CD14-positive monocyte (primary cell): Measurements from ENCODE around the gene NDE1. TPM values are rescaled to one million over a fixed set of nuclear protein-coding genes. Genes with fewer than 3 reads are reported as not detected.

Source experiments
- DNase-seq, 3 donors: peaks; one replicate each; pipeline ENCODE4 v3.0.0-alpha.2; 2011 to 2022
- H2AFZ ChIP-seq: 2 replicates; pipeline ENCODE4 v1.6.0; 2012; ENCODE audit warnings: mild to moderate bottlenecking, low read depth, low read length, inconsistent platforms; ENCODE audit not compliant: insufficient read depth, poor library complexity, severe bottlenecking
- H3K27ac ChIP-seq, 2 donors: 1 replicate in 1 of 2; 2 replicates in 1 of 2; pipeline ENCODE4 v1.5.1; 2012 to 2013; ENCODE audit warnings: low read length in 2 of 2, control low read depth in 1 of 2, inconsistent platforms in 1 of 2, low read depth in 1 of 2, mild to moderate bottlenecking in 1 of 2
- H3K27me3 ChIP-seq, 2 donors: one replicate each; pipeline versions ENCODE4 v1.6.0 to v1.6.1; 2011 to 2013; ENCODE audit warnings: low read length in 2 of 2; ENCODE audit not compliant: control insufficient read depth in 2 of 2, insufficient read depth in 2 of 2
- H3K36me3 ChIP-seq, 2 donors: replicated peaks in 1 of 2; 1 replicate in 1 of 2; 2 replicates in 1 of 2; pipeline versions ENCODE4 v1.5.1 to v1.6.1; 2012 to 2013; ENCODE audit warnings: low read length in 2 of 2, control low read depth in 1 of 2, inconsistent platforms in 1 of 2, mild to moderate bottlenecking in 1 of 2; ENCODE audit not compliant: insufficient read depth in 2 of 2, control insufficient read depth in 1 of 2
- H3K4me1 ChIP-seq, 2 donors: 1 replicate in 1 of 2; 2 replicates in 1 of 2; pipeline versions ENCODE4 v1.5.1 to v1.6.1; 2012 to 2013; ENCODE audit warnings: low read length in 2 of 2, control low read depth in 1 of 2, inconsistent platforms in 1 of 2, mild to moderate bottlenecking in 1 of 2, moderate library complexity in 1 of 2; ENCODE audit not compliant: insufficient read depth in 2 of 2, control insufficient read depth in 1 of 2
- H3K4me2 ChIP-seq: replicated peaks from 2 replicates; pipeline ENCODE3; 2012; ENCODE audit warnings: low read length, moderate library complexity, mild to moderate bottlenecking; ENCODE audit not compliant: poor library complexity, severe bottlenecking; ENCODE audit errors: extremely low read depth
- H3K4me3 ChIP-seq, 3 experiments: fragments of 200-600 bp in 1 of 3; sonication (generic) in 1 of 3; replicated peaks in 1 of 3; 1 replicate in 2 of 3; 2 replicates in 1 of 3; pipeline ENCODE4 v1.5.1; 2011 to 2013; ENCODE audit warnings: low read length in 3 of 3, mild to moderate bottlenecking in 3 of 3, control low read depth in 2 of 3, low read depth in 2 of 3, inconsistent platforms in 1 of 3, moderate library complexity in 1 of 3
- H3K79me2 ChIP-seq: 2 replicates; pipeline ENCODE4 v1.6.0; 2012; ENCODE audit warnings: mild to moderate bottlenecking, control low read depth, inconsistent platforms, low read length, moderate library complexity; ENCODE audit not compliant: insufficient read depth
- H3K9ac ChIP-seq: 2 replicates; pipeline ENCODE4 v1.6.0; 2017; ENCODE audit warnings: low read length, mild to moderate bottlenecking; ENCODE audit not compliant: insufficient read depth, poor library complexity, severe bottlenecking
- H3K9me3 ChIP-seq, 2 donors: replicated peaks in 1 of 2; 1 replicate in 1 of 2; 2 replicates in 1 of 2; pipeline versions ENCODE4 v1.5.1 to v1.6.1; 2012 to 2013; ENCODE audit warnings: low read length in 2 of 2, control low read depth in 1 of 2; ENCODE audit not compliant: control insufficient read depth in 1 of 2, insufficient read depth in 1 of 2
- H4K20me1 ChIP-seq: 2 replicates; pipeline ENCODE4 v1.6.0; 2012; ENCODE audit warnings: mild to moderate bottlenecking, low read length, control low read depth, moderate library complexity; ENCODE audit not compliant: insufficient read depth
- H3K27ac Mint-ChIP-seq, 7 donors: one replicate each; pipeline ENCODE4 v1.8.0; 2020; ENCODE audit warnings: mild to moderate bottlenecking in 7 of 7, mixed read lengths in 7 of 7, moderate library complexity in 6 of 7, inconsistent platforms in 2 of 7
- H3K27me3 Mint-ChIP-seq, 3 donors: one replicate each; pipeline ENCODE4 v1.8.0; 2021 to 2022; ENCODE audit warnings: low read depth in 3 of 3, mild to moderate bottlenecking in 3 of 3, mixed read lengths in 3 of 3, moderate library complexity in 3 of 3, inconsistent platforms in 1 of 3
- H3K36me3 Mint-ChIP-seq, 2 donors: one replicate each; pipeline ENCODE4 v1.8.0; 2020; ENCODE audit warnings: mixed read lengths in 2 of 2, inconsistent platforms in 1 of 2, mild to moderate bottlenecking in 1 of 2
- H3K4me1 Mint-ChIP-seq: one replicate; pipeline ENCODE4 v1.8.0; 2020; ENCODE audit warnings: mild to moderate bottlenecking, mixed read lengths
- H3K4me3 Mint-ChIP-seq, 2 donors: one replicate each; pipeline ENCODE4 v1.8.0; 2020; ENCODE audit warnings: mild to moderate bottlenecking in 2 of 2, mixed read lengths in 2 of 2, moderate library complexity in 1 of 2
- H3K9me3 Mint-ChIP-seq, 7 donors: one replicate each; pipeline ENCODE4 v1.8.0; 2020 to 2022; ENCODE audit warnings: mixed read lengths in 7 of 7, mild to moderate bottlenecking in 6 of 7, moderate library complexity in 6 of 7, inconsistent platforms in 2 of 7
- CTCF ChIP-seq: fragments of 200-600 bp; IDR thresholded peaks from one replicate; pipeline ENCODE4 v1.8.0; 2022; ENCODE audit warnings: antibody characterized with exemption, mild to moderate bottlenecking
- WGBS: methylation state at CpG from one replicate; pipeline ENCODE4 v1.1.5; 2013; ENCODE audit warnings: missing lambda C conversion rate; ENCODE audit not compliant: insufficient coverage; 5-methylcytosine and 5-hydroxymethylcytosine counted together
- intact Hi-C, 2 donors: fragments of 100-400 bp; cut with micrococcal nuclease; formaldehyde crosslinking; loops; one replicate each; pipeline versions ENCODE4 v1.15.0 to v1.15.1; 2023
- polyA plus RNA-seq, 3 donors: library from polyadenylated mRNA; depleted of rRNA in 1 of 3; unstranded in 2 of 3; stranded (reverse) in 1 of 3; fragments of 300-500 nt in 2 of 3; fragments of >200 nt in 1 of 3; fragmentation: Illumina TruSeq in 2 of 3; gene quantifications; 1 replicate in 2 of 3; 2 replicates in 1 of 3; pipeline ENCODE4 v1.2.3, GENCODE V29; 2012 to 2021

NDE1 gene
- polyA plus RNA-seq, 3 donors = 26.0 to 47.8 (median 28.0) TPM

GRCh38 chr16:15703029-15703736 is 53.1 kb downstream of the NDE1 start:
- no peaks in the 10 kb centered on the region for H3K9me3 ChIP-seq
- intact Hi-C loops = loop anchor here (5.0 to 10.0 kb wide), 3 partner anchors 178 to 278 kb away; no protein-coding TSS in a partner anchor
- no peak overlapping the region for H3K9ac ChIP-seq
- no peak overlapping the region for H3K4me3 ChIP-seq
- DNase-seq = no peak
- H3K4me2 ChIP-seq = no peak overlapping the region
- H3K27me3 ChIP-seq = no peaks in the 10 kb centered on the region
- H3K36me3 ChIP-seq = peaks cover 62 to 94% of the 10 kb centered on the region in 2 donors
- no peak overlapping the region for H2AFZ ChIP-seq
- peak overlapping the region in 1 of 2 donors; percentile 20 for H3K27ac ChIP-seq
- Mint-ChIP-seq H3K9me3 (no peaks in the 10 kb centered on the region), H3K36me3 (peaks cover 66 to 95% of the 10 kb centered on the region in 2 donors), H3K27me3 (peaks cover 0 to 3% (median 2%) of the 10 kb centered on the region in 3 donors), H3K4me3 (no peak overlapping the region), H3K4me1 (peaks cover 2% of the 10 kb centered on the region), H3K27ac (peak overlapping the region in 6 of 7 donors; percentile 13 to 73 (median 45))
- no peak for TF ChIP-seq CTCF
- H4K20me1 ChIP-seq = peaks cover 16% of the 10 kb centered on the region
- 50% methylated on average over 6 of the region's 14 CpGs for WGBS
- no peaks in the 10 kb centered on the region for H3K4me1 ChIP-seq
- no peaks in the 10 kb centered on the region for H3K79me2 ChIP-seq

- Histone ChIP-seq H3K4me1 (no peaks in the 10 kb centered on the region), H3K36me3 (peaks cover 55 to 94% of the 10 kb centered on the region in 2 donors), H4K20me1 (peaks cover 23% of the 10 kb centered on the region), H3K4me3 (no peak overlapping the region), H2AFZ (no peak overlapping the region), H3K27me3 (no peaks in the 10 kb centered on the region), H3K9ac (no peak overlapping the region), H3K4me2 (no peak overlapping the region), H3K9me3 (no peaks in the 10 kb centered on the region), H3K27ac (peak overlapping the region in 1 of 2 donors; percentile 4), H3K79me2 (no peaks in the 10 kb centered on the region)
- Mint-ChIP-seq H3K4me1 (peaks cover 2% of the 10 kb centered on the region), H3K36me3 (peaks cover 62 to 92% of the 10 kb centered on the region in 2 donors), H3K27ac (peak overlapping the region in 2 of 7 donors; percentile 7 to 24), H3K27me3 (peaks cover 0 to 3% (median 2%) of the 10 kb centered on the region in 3 donors), H3K9me3 (no peaks in the 10 kb centered on the region), H3K4me3 (no peak overlapping the region)
- DNase-seq = peak; percentile 51 to 65 (median 61)
- intact Hi-C loops = loop anchor here (5.0 to 10.0 kb wide), 3 partner anchors 180 to 280 kb away; no protein-coding TSS in a partner anchor
- TF ChIP-seq CTCF = peak; percentile 89
- WGBS = 43% methylated on average over 5 of the region's 8 CpGs
Observed at GRCh38 chr16:15704545-15704987, 54.5 kb downstream of the NDE1 start.
